Activated effector memory CD4-positive, alpha-beta T cell treated with anti-CD3 and anti-CD28 coated beads, Interleukin-2, amount 50 U/mL, for 16 hours (primary cell): ENCODE measurements around the gene SLCO1B3.

ENCODE experiments used
- DNase-seq: peaks from one replicate; pipeline ENCODE4 v3.0.0-alpha.2; 2020

Gene SLCO1B3

DNA sequence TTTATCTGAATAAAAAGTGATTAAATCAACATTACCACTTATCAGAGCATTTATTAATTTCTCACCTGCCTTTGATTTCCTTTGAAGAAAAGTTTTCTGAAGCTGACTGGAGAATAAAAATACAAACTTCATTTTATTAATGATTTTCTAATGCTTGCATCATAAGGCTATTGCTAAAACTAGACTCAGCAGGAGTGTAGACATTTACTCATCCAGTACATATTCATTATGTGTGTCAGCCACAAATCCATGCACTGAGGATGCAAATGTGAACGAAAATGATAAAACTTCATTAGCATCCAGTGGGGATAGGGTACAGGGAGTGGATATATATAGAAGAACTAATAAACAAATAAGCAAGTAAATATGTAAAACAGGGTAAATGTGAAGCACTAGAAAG, 74.6 kb downstream of the SLCO1B3 start:
- no peak for DNase-seq

DNA sequence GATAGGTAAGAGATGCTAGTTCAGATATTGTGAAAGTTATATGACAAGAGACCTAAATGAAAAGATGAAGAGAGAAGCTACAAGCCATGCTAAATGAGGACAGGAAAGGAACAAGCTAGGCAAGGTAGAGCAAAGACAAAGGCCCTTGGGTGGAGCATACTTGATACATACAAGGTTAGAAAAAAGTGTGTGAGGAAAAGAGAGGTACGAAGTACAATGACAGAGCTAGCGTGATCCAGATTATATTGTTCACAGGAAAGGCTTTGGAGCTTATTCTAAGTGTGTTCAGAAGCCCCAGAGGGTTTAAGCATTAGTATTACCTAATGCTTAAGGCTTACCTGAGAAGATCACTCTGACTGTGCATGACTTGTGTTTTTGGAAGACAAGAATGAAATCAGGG, 75.0 kb downstream of the SLCO1B3 start:
- DNase-seq: no peak

DNA sequence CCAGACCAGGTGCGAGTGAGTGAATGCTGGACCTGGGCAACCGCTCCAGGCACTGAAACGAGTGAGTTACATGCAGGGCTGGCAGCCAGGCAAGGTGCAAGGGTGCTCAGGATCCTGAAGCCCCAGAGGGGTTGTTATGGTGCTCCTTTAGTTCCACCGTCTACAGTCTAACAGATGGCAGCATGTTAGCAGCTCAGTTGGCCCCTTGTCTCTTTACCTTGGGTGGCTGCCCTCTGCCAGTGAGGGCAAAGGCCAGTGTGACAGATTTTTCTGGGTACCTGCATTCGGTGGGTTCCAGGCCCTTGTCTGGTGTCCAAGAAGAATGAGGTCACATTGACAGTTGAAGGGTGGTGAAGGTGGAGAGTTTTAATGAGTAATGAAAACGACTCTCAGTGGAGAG, 106.8 kb downstream of the SLCO1B3 start:
- no peak for DNase-seq

DNA sequence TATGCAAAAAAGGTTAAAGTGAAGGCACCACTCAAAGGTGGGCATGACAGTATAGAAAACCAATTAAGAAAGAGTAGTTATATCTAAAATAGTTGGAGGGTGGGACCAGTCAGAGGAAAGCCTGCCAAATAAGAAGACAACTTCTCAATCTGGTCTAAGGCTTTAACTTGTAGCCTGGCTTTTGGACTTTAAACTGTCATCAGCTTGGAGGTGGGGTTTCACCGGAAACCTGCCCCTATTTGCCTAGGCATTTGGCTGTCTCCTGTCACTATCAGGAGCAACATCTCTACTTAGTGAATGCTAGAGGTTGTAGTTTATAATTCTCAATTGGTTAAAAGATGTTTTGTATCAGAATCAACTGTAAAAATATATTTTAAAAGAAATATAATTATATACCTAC, 107.3 kb downstream of the SLCO1B3 start:
- DNase-seq: no peak

DNA sequence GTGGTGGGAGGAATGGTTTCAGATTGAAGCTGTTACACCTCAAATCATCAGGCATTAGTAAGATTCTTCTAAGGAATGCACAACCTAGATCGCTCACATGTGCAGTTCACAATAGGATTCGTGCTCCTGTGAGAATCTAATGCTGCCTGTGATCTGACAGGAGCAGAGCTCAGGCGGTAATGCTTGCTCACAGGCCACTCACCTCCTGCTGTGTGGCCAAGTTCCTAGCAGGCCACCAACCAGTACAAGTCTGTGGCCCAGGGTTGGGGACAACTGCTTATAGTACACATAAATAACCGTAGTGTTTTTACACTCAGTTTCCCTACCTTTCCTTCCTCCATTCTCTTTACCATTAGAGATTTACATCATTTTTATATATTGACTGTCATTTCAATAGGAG, 121.4 kb downstream of the SLCO1B3 start:
- DNase-seq: no peak

DNA sequence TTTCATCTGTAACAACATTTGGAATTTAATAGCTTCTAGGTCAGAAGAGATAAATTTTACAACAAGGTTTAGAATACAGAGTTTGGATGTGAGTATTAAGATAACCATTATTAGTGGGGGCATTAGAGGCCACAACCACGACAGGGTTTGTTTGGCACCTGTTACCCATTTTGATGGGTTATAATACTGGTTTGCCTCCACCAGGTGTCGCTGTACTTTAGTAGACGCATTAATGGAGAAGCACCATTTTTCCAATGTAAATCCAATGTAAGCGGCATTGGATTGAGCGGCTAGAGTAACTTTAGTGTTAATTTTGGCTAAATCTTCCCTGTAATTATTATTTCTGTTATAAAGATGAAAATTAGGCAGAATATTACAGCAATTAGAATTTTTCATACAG, 136.2 kb downstream of the SLCO1B3 start:
- no peak for DNase-seq

DNA sequence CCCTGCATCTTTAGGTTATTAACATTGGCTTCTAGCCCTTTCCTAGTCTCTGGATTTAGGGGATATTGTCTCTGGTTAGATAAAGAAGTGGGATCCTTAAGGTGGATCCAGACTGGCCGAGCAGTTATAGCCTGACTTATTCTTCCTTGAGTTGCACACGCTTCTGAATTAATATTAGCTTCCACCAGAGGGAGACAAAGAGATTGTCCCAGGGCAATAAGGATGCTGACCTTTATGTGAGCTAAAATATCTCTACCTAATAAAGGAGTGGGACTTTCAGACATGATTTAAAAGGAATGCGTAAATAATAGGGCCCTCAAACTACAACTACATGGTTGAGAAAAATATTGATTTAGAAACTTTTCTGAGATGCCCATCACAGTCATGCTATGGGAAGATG, 139.7 kb downstream of the SLCO1B3 start:
- DNase-seq: no peak

DNA sequence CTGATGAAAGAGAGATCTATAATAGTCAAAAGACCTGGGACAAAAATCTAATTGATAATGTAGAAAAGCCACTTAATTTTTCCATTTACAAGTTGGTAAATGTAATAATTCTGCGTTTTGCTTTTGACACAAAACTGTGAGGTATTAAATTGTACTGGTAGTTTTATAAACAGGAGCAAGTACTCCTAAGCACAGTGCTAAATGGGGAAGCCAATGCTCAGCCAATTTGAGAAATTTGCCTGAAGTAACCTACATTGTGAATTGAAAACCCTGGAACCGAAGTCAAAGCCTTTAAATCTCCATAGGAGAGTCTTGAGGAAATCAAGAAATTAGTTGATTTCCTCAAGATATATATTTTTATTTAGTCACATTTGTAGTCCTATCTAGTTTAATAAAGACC, 152.8 kb downstream of the SLCO1B3 start:
- no peak for DNase-seq

DNA sequence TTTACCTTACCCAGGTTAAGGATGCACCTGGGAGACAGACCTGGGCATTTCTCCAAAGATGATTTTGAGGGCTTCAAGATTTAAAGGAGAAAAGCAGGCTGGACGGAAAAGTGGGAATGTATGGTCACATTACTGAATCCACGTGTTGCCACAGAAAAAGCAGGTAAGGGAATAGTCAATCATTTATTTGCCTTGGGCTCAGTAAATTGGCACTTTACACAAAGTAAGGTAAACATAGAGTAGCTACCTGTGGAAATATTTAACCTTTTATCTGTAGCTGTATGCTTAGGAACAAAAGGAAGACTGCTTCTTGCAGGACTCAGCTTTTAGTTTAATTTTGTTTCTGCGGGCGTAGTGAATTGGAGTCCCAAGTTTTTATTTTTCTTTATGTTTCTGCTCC, 153.3 kb downstream of the SLCO1B3 start:
- no peak for DNase-seq
